ENCODE measurements around the gene FARSB.
A peak's percentile ranks its signal among the peaks of the same experiment; 100 is the strongest.

FARSB gene

DNA sequence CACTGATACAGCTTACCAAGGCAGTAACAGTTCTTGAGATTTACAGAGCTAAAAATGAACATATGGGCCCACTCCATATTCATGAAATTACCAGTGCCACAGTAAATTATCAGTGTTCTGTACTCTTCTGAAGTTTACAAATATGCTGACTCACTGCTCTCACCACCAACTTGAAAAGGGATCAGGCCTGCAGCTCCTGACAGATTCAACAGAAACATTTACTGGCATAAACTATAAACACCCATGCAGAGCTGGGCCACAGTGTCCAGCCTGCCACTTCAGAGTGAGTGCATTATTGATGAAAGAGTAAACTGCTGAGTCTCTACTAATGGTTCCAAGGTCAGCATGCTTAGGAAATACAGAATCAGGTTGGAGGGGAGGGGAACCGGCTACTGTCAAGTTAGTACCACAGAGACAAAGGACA lies 83.1 kb downstream of the FARSB start:
- H3K27ac Mint-ChIP-seq, result peak overlapping the region; percentile 74
- ATAC-seq (replicated peaks) (no peak), DNase-seq (no peak)
- peaks cover 0 to 5% of the 10 kb centered on the region in 2 donors for H3K4me1 Mint-ChIP-seq
- peaks cover 26 to 59% of the 10 kb centered on the region in 2 donors for H3K36me3 Mint-ChIP-seq
- H3K9me3 Mint-ChIP-seq, result no peaks in the 10 kb centered on the region
- no peak overlapping the region for H3K4me3 Mint-ChIP-seq
- no peaks in the 10 kb centered on the region for H3K27me3 Mint-ChIP-seq

DNA sequence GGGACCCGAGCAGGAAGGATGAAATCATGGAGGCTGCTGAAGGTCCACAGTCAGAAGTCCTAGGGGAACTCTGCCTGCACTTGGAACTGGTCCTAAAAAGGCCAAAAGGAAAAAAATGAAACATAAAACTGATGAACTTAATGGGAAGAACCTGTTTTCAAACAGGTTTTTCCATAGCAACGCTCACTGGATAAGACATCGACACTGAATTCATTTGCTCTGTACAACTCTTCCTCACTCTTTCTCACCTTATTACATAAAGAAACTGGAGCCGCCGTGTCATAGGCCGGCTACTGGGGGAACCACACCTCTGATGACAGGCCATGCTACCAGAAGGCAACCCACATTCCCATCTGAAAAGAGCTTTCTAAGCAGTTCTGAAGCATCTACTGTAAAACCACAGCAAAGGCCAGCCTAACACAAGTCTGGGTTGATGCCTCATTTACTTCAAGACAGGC lies 83.6 kb downstream of the FARSB start:
- DNase-seq (no peak), ATAC-seq (replicated peaks) (no peak)
- no peak overlapping the region for H3K27ac Mint-ChIP-seq
- H3K4me3 Mint-ChIP-seq, result no peak overlapping the region
- no peaks in the 10 kb centered on the region for H3K9me3 Mint-ChIP-seq
- H3K4me1 Mint-ChIP-seq, result peaks cover 0 to 5% of the 10 kb centered on the region in 2 donors
- H3K36me3 Mint-ChIP-seq, result peaks cover 29 to 63% of the 10 kb centered on the region in 2 donors
- no peaks in the 10 kb centered on the region for H3K27me3 Mint-ChIP-seq

DNA sequence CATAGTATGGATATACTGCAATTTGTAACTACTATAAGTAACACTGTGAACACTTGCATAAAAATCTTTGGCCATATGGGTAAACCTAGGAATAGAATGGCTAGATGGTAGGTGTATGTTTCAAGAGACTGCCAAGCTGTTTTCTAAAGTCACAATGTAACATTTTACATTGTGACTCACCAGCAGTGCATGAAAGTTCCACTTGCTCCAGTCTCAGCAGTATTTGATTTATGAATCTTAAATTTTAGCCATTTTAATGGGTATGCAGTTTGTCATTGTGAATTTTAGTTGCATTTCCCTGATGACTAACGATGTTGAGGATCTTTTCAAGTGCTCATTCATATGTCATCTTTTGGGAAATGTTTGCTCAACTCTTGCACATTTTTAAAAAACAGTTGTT lies 86.1 kb downstream of the FARSB start:
- no peak for DNase-seq
- H3K9me3 Mint-ChIP-seq, result no peaks in the 10 kb centered on the region
- no peak overlapping the region for H3K4me3 Mint-ChIP-seq
- H3K27ac Mint-ChIP-seq, result no peak overlapping the region
- H3K36me3 Mint-ChIP-seq, result peaks cover 41 to 75% of the 10 kb centered on the region in 2 donors
- no peaks in the 10 kb centered on the region for H3K27me3 Mint-ChIP-seq
- ATAC-seq (replicated peaks), result no peak
- H3K4me1 Mint-ChIP-seq, result peaks cover 0 to 5% of the 10 kb centered on the region in 2 donors

DNA sequence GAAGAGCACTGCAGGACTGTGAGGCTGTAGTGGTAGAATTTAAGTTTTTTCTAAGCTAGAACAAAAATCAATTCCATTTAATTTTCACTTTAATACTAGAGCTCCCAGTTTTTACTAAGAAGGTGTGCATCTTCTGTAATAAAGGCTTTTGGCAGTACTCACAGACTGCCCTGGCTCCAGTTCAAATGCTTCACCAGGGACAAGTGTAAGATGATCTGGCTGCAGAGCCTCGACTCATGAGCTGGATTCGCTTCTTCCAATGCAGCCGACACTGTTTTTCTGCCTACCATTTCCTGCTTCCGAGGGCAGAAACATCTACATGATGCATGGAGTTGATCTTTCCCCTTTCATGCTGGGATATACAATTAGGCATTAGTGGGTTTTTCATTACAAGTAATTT lies 87.0 kb downstream of the FARSB start:
- H3K36me3 Mint-ChIP-seq, result peaks cover 36 to 66% of the 10 kb centered on the region in 2 donors
- no peak overlapping the region for H3K4me3 Mint-ChIP-seq
- ATAC-seq (replicated peaks) (no peak), DNase-seq (no peak)
- H3K4me1 Mint-ChIP-seq, result peaks cover 0 to 5% of the 10 kb centered on the region in 2 donors
- H3K9me3 Mint-ChIP-seq, result no peaks in the 10 kb centered on the region
- no peaks in the 10 kb centered on the region for H3K27me3 Mint-ChIP-seq
- no peak overlapping the region for H3K27ac Mint-ChIP-seq

DNA sequence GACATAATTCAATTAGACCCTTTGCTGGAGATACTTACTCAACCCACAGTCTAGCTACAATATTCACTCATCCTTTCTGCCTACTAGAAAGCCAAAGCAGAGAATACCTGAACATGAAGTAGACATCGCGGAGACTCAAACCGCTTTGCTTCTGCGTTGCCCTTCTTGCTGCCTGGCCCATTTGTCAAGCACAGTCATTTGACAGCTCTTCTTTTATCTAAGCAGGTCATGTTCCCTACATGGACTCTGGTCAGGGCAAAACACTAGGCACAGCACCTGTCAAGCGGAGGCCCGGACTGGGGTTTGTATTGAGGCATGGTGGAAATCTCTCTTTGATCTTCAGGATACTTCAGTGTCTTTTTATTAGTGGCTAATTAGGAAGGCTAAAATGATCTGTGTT lies 89.7 kb downstream of the FARSB start:
- no peaks in the 10 kb centered on the region for H3K9me3 Mint-ChIP-seq
- no peaks in the 10 kb centered on the region for H3K27me3 Mint-ChIP-seq
- H3K36me3 Mint-ChIP-seq, result peaks cover 28 to 50% of the 10 kb centered on the region in 2 donors
- H3K4me3 Mint-ChIP-seq, result no peak overlapping the region
- no peak overlapping the region for H3K27ac Mint-ChIP-seq
- DNase-seq (no peak), ATAC-seq (replicated peaks) (no peak)
- no peaks in the 10 kb centered on the region for H3K4me1 Mint-ChIP-seq

DNA sequence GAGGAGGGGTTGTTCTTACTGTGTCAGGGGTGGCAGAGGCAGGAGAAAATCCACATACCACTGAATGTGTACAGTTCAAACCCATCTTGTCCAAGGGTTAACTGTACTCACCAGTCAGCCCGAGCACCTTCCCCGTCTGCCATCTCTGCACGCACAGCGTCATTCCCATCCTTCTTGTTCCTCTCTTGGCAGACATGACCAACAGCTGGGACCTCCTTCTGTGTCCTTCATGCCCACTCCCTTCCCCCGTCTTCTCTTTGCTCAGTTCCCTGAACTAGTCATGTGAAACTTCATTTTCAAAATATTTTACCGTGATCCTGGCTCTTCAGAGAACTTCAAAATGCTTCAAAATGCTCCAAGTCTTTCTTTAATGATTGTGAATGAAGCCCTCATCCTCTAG lies 92.0 kb downstream of the FARSB start:
- Mint-ChIP-seq H3K36me3 (peaks cover 24 to 41% of the 10 kb centered on the region in 2 donors), H3K27me3 (no peaks in the 10 kb centered on the region), H3K4me1 (no peaks in the 10 kb centered on the region), H3K9me3 (no peaks in the 10 kb centered on the region), H3K4me3 (no peak overlapping the region), H3K27ac (peak overlapping the region; percentile 10)
- ATAC-seq (replicated peaks) (no peak), DNase-seq (no peak)

DNA sequence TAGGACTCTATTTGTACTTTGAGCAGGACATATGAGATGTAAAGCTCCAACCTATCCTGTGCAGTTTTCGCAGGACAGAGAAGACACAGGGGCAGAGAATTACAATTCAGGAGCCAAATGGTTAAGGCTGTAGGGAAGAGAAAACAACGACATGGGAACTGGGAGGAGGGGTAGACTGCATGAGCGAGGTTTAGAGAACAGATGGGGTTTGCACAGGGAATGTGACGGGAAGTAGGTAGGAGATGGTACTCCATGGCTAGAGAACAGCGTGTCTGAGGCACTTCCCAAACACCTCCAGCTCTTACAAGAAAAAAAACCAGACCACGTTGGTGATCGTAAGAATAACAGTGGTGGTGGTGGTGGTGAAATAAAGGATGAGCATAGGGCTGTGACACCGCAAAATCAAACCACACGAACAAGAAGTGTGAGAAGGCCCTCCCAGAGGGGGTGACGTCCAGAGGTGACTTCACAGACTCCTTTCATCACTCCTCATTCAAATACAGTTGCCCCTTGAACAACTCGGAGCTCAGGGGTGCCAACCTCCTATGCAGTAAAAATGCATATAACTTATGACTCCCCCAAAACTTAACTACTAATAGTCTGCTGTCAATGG lies 92.7 kb downstream of the FARSB start:
- Mint-ChIP-seq H3K36me3 (peaks cover 23 to 38% of the 10 kb centered on the region in 2 donors), H3K4me1 (no peaks in the 10 kb centered on the region), H3K27me3 (no peaks in the 10 kb centered on the region), H3K4me3 (no peak overlapping the region), H3K9me3 (no peaks in the 10 kb centered on the region), H3K27ac (peak overlapping the region; percentile 15)
- ATAC-seq (replicated peaks) (no peak), DNase-seq (no peak)

DNA sequence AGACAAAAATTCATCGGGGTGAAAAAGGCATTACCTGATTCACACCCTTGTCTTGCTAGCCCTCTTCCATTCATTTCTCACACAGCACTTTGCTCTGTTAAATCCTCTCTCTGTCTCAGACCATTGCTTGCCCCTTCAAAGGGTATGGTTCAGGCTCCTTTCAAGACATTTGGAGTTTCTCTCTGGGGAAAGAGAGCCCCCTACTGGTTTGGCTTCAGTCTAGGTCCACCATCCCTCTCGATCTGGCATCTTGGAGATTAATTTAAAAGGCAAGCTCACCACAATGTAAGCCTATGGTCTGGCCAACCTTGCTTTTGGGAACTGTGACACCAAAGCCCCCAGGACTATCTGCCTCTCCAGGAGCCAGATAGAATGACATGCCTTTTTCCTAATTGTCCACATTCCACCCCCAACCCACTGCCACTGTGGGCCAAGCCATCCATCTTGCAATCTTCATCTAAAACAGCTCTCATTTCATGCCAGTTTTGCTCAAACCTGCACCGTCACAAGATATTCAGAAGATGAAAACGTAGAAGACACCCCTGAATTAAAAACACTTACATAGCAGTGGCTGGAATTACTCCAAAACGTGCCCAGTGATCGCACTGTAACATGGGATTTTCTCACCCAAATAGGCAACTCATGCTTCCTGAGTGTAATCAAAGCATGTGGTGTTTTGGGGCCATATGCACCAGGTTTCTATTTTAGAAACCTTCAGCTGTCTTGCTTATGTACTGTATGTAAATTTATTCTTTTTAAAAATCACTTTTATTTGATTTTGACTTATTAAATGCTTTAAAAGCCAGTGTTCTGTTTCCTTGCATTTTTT lies 93.9 kb downstream of the FARSB start:
- Mint-ChIP-seq H3K27me3 (peaks cover 2 to 3% of the 10 kb centered on the region in 2 donors), H3K27ac (peak overlapping the region; percentile 57), H3K4me1 (no peaks in the 10 kb centered on the region), H3K9me3 (no peaks in the 10 kb centered on the region), H3K36me3 (peaks cover 17 to 30% of the 10 kb centered on the region in 2 donors), H3K4me3 (no peak overlapping the region)
- DNase-seq, result peak; percentile 14
- ATAC-seq (replicated peaks), result peak; percentile 79 to 85

DNA sequence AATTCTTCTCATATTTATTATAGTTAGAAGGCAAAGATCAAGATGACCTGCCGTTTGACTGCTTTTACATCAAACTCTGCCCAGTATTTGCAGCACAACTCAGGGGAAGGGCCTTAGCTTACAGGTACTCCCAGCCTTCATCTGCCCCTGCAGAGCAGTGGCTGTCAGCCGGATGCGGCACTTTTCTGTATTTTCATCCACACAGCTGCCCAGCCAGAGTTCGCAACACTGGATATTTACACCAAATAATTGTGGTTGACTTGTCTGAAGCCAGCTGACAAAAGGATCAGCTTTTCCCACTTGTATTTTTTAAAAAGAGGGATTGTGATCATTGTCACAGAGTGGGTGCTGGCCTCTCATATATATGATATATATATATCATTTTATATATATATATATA lies 94.7 kb downstream of the FARSB start:
- H3K27ac Mint-ChIP-seq, result no peak overlapping the region
- H3K9me3 Mint-ChIP-seq, result no peaks in the 10 kb centered on the region

DNA sequence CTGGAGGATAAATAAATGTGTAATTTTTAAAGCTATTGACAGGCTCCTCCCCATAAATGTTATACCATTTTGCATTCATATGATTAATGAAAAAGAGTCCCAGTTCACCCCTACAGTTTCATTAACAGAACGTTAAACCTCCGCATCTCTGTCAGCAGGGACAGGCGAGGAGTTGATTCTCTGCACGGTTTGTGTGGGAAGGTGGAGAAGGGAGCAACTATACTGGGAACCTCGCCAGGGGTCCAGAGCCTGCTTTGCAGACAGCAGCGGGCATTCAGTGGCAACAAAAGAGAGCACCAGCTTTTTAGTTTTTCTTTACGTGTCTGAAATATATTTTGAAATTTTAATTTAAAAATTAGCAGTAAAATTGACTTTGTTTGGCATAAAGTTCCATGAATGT lies 101.4 kb downstream of the FARSB start:
- Mint-ChIP-seq H3K27ac (no peak overlapping the region), H3K27me3 (peaks cover 17 to 22% of the 10 kb centered on the region in 2 donors), H3K36me3 (peaks cover 0 to 4% of the 10 kb centered on the region in 2 donors), H3K4me1 (no peaks in the 10 kb centered on the region), H3K9me3 (peaks cover 0 to 1% of the 10 kb centered on the region in 2 donors), H3K4me3 (no peak overlapping the region)
- DNase-seq, result no peak
- no peak for ATAC-seq (replicated peaks)

More for the DNA sequence above, 94.7 kb downstream of the FARSB start:
- no peak for ATAC-seq (replicated peaks)
- peaks cover 4 to 6% of the 10 kb centered on the region in 2 donors for H3K27me3 Mint-ChIP-seq
- no peak for DNase-seq
- peaks cover 10 to 23% of the 10 kb centered on the region in 2 donors for H3K36me3 Mint-ChIP-seq
- H3K4me1 Mint-ChIP-seq, result no peaks in the 10 kb centered on the region
- H3K4me3 Mint-ChIP-seq, result no peak overlapping the region

DNA sequence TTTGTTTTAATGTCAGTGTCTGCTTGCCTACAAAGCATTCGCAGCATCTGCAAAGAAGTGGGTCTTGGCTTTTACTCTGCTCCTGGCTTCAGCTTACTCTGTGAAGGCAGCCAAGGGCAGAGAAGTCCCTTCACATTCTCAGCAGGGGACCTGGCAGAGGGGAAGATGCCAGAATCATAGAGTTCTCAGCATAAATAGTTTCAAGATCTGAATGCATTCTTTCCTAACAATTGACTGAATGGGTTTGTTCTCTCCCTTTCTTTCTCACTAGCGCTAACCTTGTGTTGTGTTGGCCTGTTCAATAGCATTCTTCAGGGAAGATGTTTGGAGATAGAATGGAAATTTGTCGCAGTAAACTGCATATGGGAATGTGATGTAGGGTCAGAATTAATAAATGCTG lies 106.9 kb downstream of the FARSB start:
- Mint-ChIP-seq H3K36me3 (no peaks in the 10 kb centered on the region), H3K4me1 (no peaks in the 10 kb centered on the region), H3K4me3 (no peak overlapping the region), H3K27me3 (peaks cover 27 to 34% of the 10 kb centered on the region in 2 donors), H3K9me3 (no peaks in the 10 kb centered on the region), H3K27ac (no peak overlapping the region)
- DNase-seq, result no peak
- ATAC-seq (replicated peaks), result no peak

DNA sequence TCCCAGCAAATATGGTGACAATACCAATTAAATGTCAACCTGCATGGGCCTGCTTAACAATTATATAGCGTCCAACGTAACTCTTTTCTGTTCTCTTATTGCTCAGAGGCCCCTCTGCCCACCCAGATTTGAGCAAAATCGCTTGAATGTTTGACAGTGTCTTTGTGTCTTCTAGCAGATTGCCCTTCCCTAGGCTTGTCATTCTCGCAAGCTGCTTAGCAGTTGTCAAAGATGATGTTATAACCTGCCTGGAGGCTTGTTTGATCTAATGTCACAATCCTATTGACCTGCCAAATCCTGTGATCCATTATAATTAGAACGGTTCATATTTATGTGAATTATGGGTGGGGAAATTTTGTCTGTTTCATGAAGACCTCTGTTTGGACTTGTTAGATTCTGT lies 108.8 kb downstream of the FARSB start:
- Mint-ChIP-seq H3K27ac (no peak overlapping the region), H3K36me3 (no peaks in the 10 kb centered on the region), H3K4me3 (no peak overlapping the region), H3K9me3 (no peaks in the 10 kb centered on the region), H3K4me1 (no peaks in the 10 kb centered on the region), H3K27me3 (peaks cover 18 to 32% of the 10 kb centered on the region in 2 donors)
- ATAC-seq (replicated peaks), result no peak
- no peak for DNase-seq

DNA sequence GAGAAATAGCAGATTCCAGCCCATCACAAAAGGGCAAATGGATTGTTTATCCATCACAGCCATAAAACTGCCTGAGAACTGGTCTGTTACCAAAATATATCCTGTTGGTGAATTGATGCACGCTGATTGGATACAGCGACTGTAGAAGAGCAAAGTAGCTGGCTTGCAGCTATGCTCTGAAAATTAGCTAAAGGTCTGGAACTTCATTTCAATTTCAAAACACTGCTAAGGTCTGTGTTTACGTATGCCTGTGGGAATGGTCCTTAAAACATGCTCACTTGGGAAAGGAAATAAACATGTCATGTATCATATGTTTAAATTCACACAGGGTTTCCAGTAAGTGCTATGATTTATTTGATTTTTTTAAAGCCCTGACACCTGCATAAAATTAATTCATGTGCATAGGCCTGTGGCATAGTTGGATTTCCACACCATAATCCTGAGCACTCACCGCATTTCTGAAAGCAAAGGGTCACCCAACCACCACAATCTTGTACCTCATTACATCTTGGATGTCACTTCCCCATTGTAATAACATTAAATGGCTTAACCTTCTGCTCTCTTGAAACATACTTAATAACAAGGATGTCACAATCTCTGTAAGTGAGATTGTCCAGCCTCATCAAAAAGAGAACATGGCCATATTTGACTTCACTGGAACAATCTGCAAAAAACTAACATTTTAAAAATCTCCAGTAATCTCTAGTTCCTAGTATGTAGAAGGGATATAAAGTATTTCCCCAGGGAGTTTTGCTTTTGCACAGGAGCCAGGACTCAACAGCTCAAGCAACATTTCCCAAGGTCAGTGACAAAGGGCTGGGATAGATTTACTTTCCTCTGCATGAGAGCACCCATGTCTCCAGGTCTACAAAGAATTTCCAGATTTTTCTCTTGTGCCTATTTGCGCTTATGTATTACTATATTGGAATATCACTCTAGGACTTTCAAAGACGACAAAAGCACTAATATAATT lies 109.8 kb downstream of the FARSB start:
- ATAC-seq (replicated peaks), result no peak
- Mint-ChIP-seq H3K9me3 (no peaks in the 10 kb centered on the region), H3K27ac (no peak overlapping the region), H3K4me3 (no peak overlapping the region), H3K4me1 (no peaks in the 10 kb centered on the region), H3K36me3 (no peaks in the 10 kb centered on the region), H3K27me3 (peaks cover 15 to 33% of the 10 kb centered on the region in 2 donors)
- no peak for DNase-seq

DNA sequence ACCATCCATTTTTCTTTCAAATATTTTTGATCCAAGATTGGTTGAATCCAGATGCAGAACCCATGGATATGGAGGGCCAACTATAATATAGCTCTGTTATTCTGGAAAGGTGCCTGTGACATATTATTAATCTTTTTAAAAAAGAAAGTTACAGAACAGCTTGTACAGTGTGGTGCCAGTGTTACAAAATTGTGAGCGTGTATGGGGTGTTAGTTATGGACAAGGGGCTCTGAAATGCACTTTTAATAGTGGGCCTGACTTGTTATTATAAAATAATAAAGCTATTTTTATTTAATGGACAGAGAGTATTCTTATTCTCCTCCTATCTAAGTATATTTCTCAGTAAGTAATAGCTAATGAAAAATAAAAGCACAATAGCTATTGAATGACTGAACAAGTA lies 111.2 kb downstream of the FARSB start:
- Mint-ChIP-seq H3K9me3 (no peaks in the 10 kb centered on the region), H3K27ac (no peak overlapping the region), H3K4me3 (no peak overlapping the region), H3K27me3 (peaks cover 9 to 33% of the 10 kb centered on the region in 2 donors), H3K36me3 (no peaks in the 10 kb centered on the region), H3K4me1 (no peaks in the 10 kb centered on the region)
- DNase-seq (no peak), ATAC-seq (replicated peaks) (no peak)

All from stimulated activated naive B cell treated with anti-CD40 and anti-IgM and Interleukin-4, amounts not matched to agents 10 μg/mL and 1 μg/mL and 100 μg/mL, for 72 hours (primary cell).